Panc1 (cell line): ENCODE data around the gene EML1.

ENCODE experiments used
- CTCF ChIP-seq: fragments of 450-650 bp; IDR thresholded peaks from 2 replicates; pipeline ENCODE4 v1.5.1; 2017; ENCODE audit warnings: mild to moderate bottlenecking
- REST ChIP-seq, 2 experiments: IDR thresholded peaks; 2 replicates each; pipeline ENCODE4 v1.6.1; 2011 to 2012; ENCODE audit warnings: low read depth in 2 of 2, control low read depth in 1 of 2, low read length in 1 of 2, mild to moderate bottlenecking in 1 of 2, moderate library complexity in 1 of 2; ENCODE audit not compliant: insufficient read depth in 1 of 2

GRCh38 chr14:99803106-99803775 is 10.0 kb downstream of the EML1 start:
- no peak for TF ChIP-seq CTCF
- no peak for TF ChIP-seq REST (IDR thresholded peaks at IDR 0.05; ENCODE audit: insufficient read depth in 1 of 2, low read depth in 2 of 2, low read length in 1 of 2)
